NCI-H446 treated with DMSO at 0.1 percent for 48 hours (cell line): ENCODE measurements around the gene WDR74.

Experiments
- DNase-seq: peaks from one replicate; lab custom pipeline; 2025; lab: John Stamatoyannopoulos, UW

The WDR74 gene

GRCh38 chr11:62792202-62792575 is 47.2 kb downstream of the WDR74 start:
- DNase-seq, result no peak

- peak; percentile 64 for DNase-seq
Observed at GRCh38 chr11:62791501-62792201, 47.7 kb downstream of the WDR74 start, which contains the start of gene TMEM223. Gene TMEM223 (minus strand): TSS chr11:62792006. CDS start chr11:62791994, 12 bp downstream.

GRCh38 chr11:62789576-62789975 is 49.8 kb downstream of the WDR74 start:
- no peak for DNase-seq

GRCh38 chr11:62788991-62789390 is 50.4 kb downstream of the WDR74 start:
- no peak for DNase-seq

- DNase-seq, result peak; percentile 95
Observed at GRCh38 chr11:62787005-62787759, 52.2 kb downstream of the WDR74 start, which contains the start of gene TMEM179B. Gene TMEM179B (plus strand): TSS chr11:62787402. CDS start chr11:62787432, 30 bp downstream.

GRCh38 chr11:62786318-62787004 is 52.9 kb downstream of the WDR74 start:
- DNase-seq, result peak; percentile 47
